Fibroblast of mammary gland (primary cell): ENCODE measurements around the gene SNTB2.

Source experiments
- DNase-seq: peaks from one replicate; pipeline ENCODE4 v3.0.0-alpha.2; 2010; ENCODE audit warnings: low read depth
- H3K4me3 ChIP-seq: 2 replicates; pipeline ENCODE4 v1.5.1; 2011; ENCODE audit warnings: low read depth, mild to moderate bottlenecking, low read length, moderate library complexity; ENCODE audit not compliant: control insufficient read depth
- TF ChIP-seq, protein P1 (sequence below): conservative IDR thresholded peaks from 2 replicates; pipeline ENCODE4 v1.5.1; 2011; ENCODE audit warnings: low read depth, low read length, inconsistent platforms; ENCODE audit not compliant: control insufficient read depth, insufficient read depth

SNTB2 gene

DNA sequence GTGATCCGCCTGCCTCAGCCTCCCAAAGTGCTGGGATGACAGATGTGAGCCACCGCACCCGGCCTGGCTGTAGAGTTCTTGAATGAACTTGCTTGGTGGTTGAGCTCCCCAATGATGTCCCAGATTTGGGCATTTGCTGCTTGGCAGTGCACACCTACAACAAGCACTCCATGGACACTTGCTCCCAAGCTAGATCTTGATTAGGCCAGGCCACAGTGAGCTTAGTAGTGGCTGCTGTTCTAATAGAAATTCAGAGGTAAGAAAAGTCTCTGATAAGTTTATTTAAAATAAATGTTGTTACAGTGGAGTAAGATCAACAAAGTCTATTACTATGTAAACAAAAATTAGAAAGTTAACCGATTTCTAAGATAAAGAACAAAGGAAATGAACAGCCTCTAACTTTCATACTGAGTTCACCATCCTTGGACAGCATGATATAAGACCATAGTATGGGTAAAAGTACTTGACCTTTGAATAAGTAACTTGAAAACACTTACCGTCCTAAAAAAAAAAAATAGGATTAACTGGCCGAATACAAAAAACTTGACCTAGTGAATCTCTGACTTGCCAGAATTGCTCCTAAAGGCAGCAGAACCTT lies 163.7 kb downstream of the SNTB2 start:
- DNase-seq = no peak
- TF ChIP-seq, protein P1, sequence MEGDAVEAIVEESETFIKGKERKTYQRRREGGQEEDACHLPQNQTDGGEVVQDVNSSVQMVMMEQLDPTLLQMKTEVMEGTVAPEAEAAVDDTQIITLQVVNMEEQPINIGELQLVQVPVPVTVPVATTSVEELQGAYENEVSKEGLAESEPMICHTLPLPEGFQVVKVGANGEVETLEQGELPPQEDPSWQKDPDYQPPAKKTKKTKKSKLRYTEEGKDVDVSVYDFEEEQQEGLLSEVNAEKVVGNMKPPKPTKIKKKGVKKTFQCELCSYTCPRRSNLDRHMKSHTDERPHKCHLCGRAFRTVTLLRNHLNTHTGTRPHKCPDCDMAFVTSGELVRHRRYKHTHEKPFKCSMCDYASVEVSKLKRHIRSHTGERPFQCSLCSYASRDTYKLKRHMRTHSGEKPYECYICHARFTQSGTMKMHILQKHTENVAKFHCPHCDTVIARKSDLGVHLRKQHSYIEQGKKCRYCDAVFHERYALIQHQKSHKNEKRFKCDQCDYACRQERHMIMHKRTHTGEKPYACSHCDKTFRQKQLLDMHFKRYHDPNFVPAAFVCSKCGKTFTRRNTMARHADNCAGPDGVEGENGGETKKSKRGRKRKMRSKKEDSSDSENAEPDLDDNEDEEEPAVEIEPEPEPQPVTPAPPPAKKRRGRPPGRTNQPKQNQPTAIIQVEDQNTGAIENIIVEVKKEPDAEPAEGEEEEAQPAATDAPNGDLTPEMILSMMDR = no peak

DNA sequence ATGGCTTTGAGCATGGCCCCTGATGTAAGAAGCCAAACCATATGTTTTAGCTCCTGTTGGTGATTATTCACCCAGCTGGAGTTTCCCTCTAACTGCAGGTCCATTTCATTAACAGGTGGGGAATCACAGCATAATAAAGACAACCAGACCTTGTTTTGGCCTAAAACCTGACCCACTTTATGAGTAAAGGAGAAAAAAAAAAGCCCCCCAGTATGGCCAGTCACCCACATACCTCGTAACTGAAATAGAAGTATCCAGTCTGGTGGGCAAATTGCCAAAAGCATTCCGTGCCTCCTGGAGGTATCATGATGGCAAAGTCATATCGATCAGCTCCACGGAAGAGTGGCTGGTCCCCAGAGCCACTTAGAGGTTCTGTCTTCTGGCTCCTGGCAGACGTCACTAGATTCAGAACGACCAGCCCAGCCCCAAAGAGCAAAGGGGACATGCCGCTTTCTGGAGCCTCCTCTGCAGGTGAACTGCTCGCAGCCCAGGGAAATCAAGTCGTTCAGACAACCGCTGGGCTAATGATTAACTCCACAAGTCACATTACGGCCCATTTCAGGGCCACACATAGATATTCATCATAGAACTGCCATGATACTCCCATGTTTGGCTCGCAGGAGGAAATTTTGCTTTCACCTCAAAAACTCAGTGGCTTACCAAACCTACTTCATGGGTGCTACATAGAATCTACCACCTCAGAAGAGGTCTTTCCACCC lies 164.5 kb downstream of the SNTB2 start, which contains the start of gene TMED6:
Gene TMED6 (minus strand): TSS at position 478 of the 719 bp plus-strand sequence. CDS start 33 bp downstream, at position 445.
- DNase-seq = no peak
- H3K4me3 ChIP-seq = no peak within 1 kb of the TSS
- TF ChIP-seq, protein P1 = no peak

More for the DNA sequence above, 163.7 kb downstream of the SNTB2 start:
- no peak overlapping the region for H3K4me3 ChIP-seq
